Right lobe of liver (tissue), 6 donors: Measurements from ENCODE around the gene SH3RF2. TPM values are rescaled to one million over a fixed set of nuclear protein-coding genes. Genes with fewer than 3 reads are reported as not detected.

Source experiments
- ATAC-seq, 4 donors: fragments of 200-7000 bp; cut with Tn5 transposase; one replicate each; pipeline ENCODE4 v1.9.1; 2020; ENCODE audit warnings: mild to moderate bottlenecking in 4 of 4, moderate library complexity in 4 of 4
- DNase-seq, 3 donors: peaks; one replicate each; pipeline ENCODE4 v3.0.0-alpha.2; 2020
- H3K27ac ChIP-seq, 3 donors: fragments of 200-600 bp; one replicate each; pipeline ENCODE4 v1.8.0; 2022
- H3K27me3 ChIP-seq, 2 donors: fragments of 200-600 bp; one replicate each; pipeline ENCODE4 v1.8.0; 2022
- H3K36me3 ChIP-seq, 4 donors: fragments of 200-600 bp; sonication (generic) in 1 of 4; one replicate each; pipeline versions ENCODE4 v1.5.1 to v1.8.0; 2017 to 2022; ENCODE audit warnings: control low read depth in 1 of 4
- H3K4me1 ChIP-seq, 4 donors: fragments of 200-600 bp; sonication (generic) in 1 of 4; one replicate each; pipeline versions ENCODE4 v1.5.1 to v1.8.0; 2017 to 2022; ENCODE audit warnings: control low read depth in 1 of 4
- H3K4me3 ChIP-seq, 3 donors: fragments of 200-600 bp; one replicate each; pipeline ENCODE4 v1.8.0; 2022
- H3K9me3 ChIP-seq, 4 donors: fragments of 200-600 bp; sonication (generic) in 1 of 4; one replicate each; pipeline versions ENCODE4 v1.5.1 to v1.8.0; 2017 to 2022; ENCODE audit warnings: control low read depth in 1 of 4
- CTCF ChIP-seq, 4 donors: fragments of 200-600 bp in 3 of 4; fragments of 450-650 bp in 1 of 4; IDR thresholded peaks; one replicate each; pipeline versions ENCODE4 v1.5.1 to v1.8.0; 2016 to 2022; ENCODE audit warnings: antibody characterized with exemption in 4 of 4, mild to moderate bottlenecking in 2 of 4
- POLR2A ChIP-seq: fragments of 450-650 bp; IDR thresholded peaks from one replicate; pipeline ENCODE4 v1.6.1; 2017; ENCODE audit warnings: antibody characterized with exemption, mild to moderate bottlenecking
- WGBS: methylation state at CpG from one replicate; pipeline ENCODE4 v1.1.6; 2018; ENCODE audit warnings: low coverage, low lambda C conversion rate; ENCODE audit not compliant: insufficient coverage; ENCODE audit errors: missing lambda C conversion rate; 5-methylcytosine and 5-hydroxymethylcytosine counted together
- intact Hi-C, 2 donors: fragments of 100-400 bp; cut with DNase I; formaldehyde crosslinking; loops; one replicate each; pipeline versions ENCODE4 v1.11.2 to v1.14.1; 2022
- total RNA-seq, 6 experiments: library from RNA; depleted of rRNA in 2 of 6; stranded (reverse); fragments of >200 nt in 2 of 6; fragmentation: NEBNext Ultra II Directional in 3 of 6; extraction: Animal tissue kit (Norgen Biotek cat#: 25700) in 3 of 6; gene quantifications; one replicate each; pipeline versions ENCODE4 v1.1.0 to v1.2.4, GENCODE V29; 2016 to 2023
- donor health status: DM: no; HTN: yes; CAD: no.
- donor health status: DM: no; HTN: no; CAD: no.
- donor health status: DM: no; HTN: no; CAD: no.
- donor health status: DM: no; HTN: yes; CAD: no.
- donor health status: DM: no; HTN: yes; CAD: no.

SH3RF2 gene
- total RNA-seq, 6 experiments from 2014 or later, result 2.7 to 20.6 (median 5.8) TPM

- no peak overlapping the region for H3K27ac ChIP-seq
- no peaks in the 10 kb centered on the region for H3K27me3 ChIP-seq
- no peak for ATAC-seq
- H3K4me3 ChIP-seq, result no peak overlapping the region
- no peaks in the 10 kb centered on the region for H3K36me3 ChIP-seq
- no peaks in the 10 kb centered on the region for H3K9me3 ChIP-seq
- TF ChIP-seq POLR2A (no peak), CTCF (IDR thresholded peaks at IDR 0.05) (no peak)
- intact Hi-C loops, result no loop called here
- no peak for DNase-seq
- H3K4me1 ChIP-seq, result peaks cover 0 to 67% (median 21%) of the 10 kb centered on the region in 4 donors
Observed at GRCh38 chr5:145942749-145943148, 6.4 kb downstream of the SH3RF2 start.

- Histone ChIP-seq H3K36me3 (no peaks in the 10 kb centered on the region), H3K4me1 (peaks cover 0 to 63% (median 21%) of the 10 kb centered on the region in 4 donors), H3K27ac (peak overlapping the region; percentile 24 to 63 (median 46)), H3K27me3 (no peaks in the 10 kb centered on the region), H3K9me3 (no peaks in the 10 kb centered on the region), H3K4me3 (no peak overlapping the region)
- TF ChIP-seq CTCF (IDR thresholded peaks at IDR 0.05) (no peak), POLR2A (no peak)
- peak in 3 of 4 donors; percentile 26 to 48 (median 37) for ATAC-seq
- intact Hi-C loops, result no loop called here
- DNase-seq, result peak; percentile 15 to 67 (median 32)
- WGBS, result 8% methylated on average over 2 of the region's 2 CpGs
Observed at GRCh38 chr5:145943674-145944121, 7.3 kb downstream of the SH3RF2 start.

GRCh38 chr5:145944328-145944727, 8.0 kb downstream of the SH3RF2 start:
- no peaks in the 10 kb centered on the region for H3K27me3 ChIP-seq
- peak overlapping the region in 2 of 3 donors; percentile 7 to 27 for H3K4me3 ChIP-seq
- H3K27ac ChIP-seq, result peak overlapping the region; percentile 24 to 63 (median 46)
- H3K9me3 ChIP-seq, result no peaks in the 10 kb centered on the region
- ATAC-seq (peak; percentile 90 to 94 (median 92)), DNase-seq (peak in 2 of 3 donors; percentile 28 to 65)
- H3K4me1 ChIP-seq, result peaks cover 0 to 57% (median 21%) of the 10 kb centered on the region in 4 donors
- TF ChIP-seq POLR2A (no peak), CTCF (IDR thresholded peaks at IDR 0.05) (no peak)
- H3K36me3 ChIP-seq, result no peaks in the 10 kb centered on the region
- intact Hi-C loops, result no loop called here
- 29% methylated on average over 3 of the region's 3 CpGs for WGBS

- peaks cover 0 to 52% (median 21%) of the 10 kb centered on the region in 4 donors for H3K4me1 ChIP-seq
- intact Hi-C loops, result no loop called here
- DNase-seq, result no peak
- no peaks in the 10 kb centered on the region for H3K27me3 ChIP-seq
- no peaks in the 10 kb centered on the region for H3K9me3 ChIP-seq
- H3K4me3 ChIP-seq, result no peak overlapping the region
- 36% methylated on average over 2 of the region's 2 CpGs for WGBS
- peak overlapping the region; percentile 13 to 63 (median 30) for H3K27ac ChIP-seq
- no peaks in the 10 kb centered on the region for H3K36me3 ChIP-seq
- peak in 1 of 4 donors; percentile 4 for ATAC-seq
- TF ChIP-seq CTCF (IDR thresholded peaks at IDR 0.05) (no peak), POLR2A (no peak)
Observed at GRCh38 chr5:145945620-145946111, 9.3 kb downstream of the SH3RF2 start.
